NB4 (cell line): Measurements from ENCODE around the gene LIPA.
"Not testable (repeated sequence)": the region's sequence is repeated elsewhere in the genome, so short reads cannot be mapped to it uniquely, and the experiment has no call there.

ENCODE experiments used
- DNase-seq: peaks from one replicate; pipeline ENCODE4 v3.0.0; 2010; ENCODE audit warnings: low read depth
- H3K4me3 ChIP-seq: one replicate; pipeline ENCODE4 v1.5.1; 2011; ENCODE audit warnings: mild to moderate bottlenecking, low read depth, low read length, moderate library complexity
- CTCF ChIP-seq: IDR thresholded peaks from one replicate; pipeline ENCODE4 v1.5.1; 2012; ENCODE audit warnings: low read depth, low read length
- MAX ChIP-seq: IDR thresholded peaks from 2 replicates; pipeline ENCODE4 v1.6.1; 2011; ENCODE audit warnings: low read depth, low read length
- MYC ChIP-seq: IDR thresholded peaks from 2 replicates; pipeline ENCODE4 v1.6.1; 2011; ENCODE audit warnings: low read depth, low read length
- POLR2A ChIP-seq: IDR thresholded peaks from 2 replicates; pipeline ENCODE4 v1.6.1; 2011; ENCODE audit warnings: mild to moderate bottlenecking; ENCODE audit not compliant: insufficient read length; ENCODE audit errors: extremely low read depth

Gene LIPA

GRCh38 chr10:89182894-89183293 is 68.7 kb downstream of the LIPA start:
- DNase-seq = no peak
- TF ChIP-seq MYC (no peak), POLR2A (no peak), MAX (no peak), CTCF (no peak)
- no peak overlapping the region for H3K4me3 ChIP-seq

- H3K4me3 ChIP-seq = no peak overlapping the region
- no peak for TF ChIP-seq MAX
- no peak for TF ChIP-seq MYC
- DNase-seq = no peak
These were observed 75.8 kb downstream of the LIPA start for GRCh38 chr10:89175816-89176215.

- TF ChIP-seq MYC = no peak
- no peak for TF ChIP-seq CTCF
- no peak for TF ChIP-seq POLR2A
- DNase-seq = no peak
- no peak overlapping the region for H3K4me3 ChIP-seq
These were observed 78.5 kb downstream of the LIPA start for GRCh38 chr10:89173075-89173474.

- DNase-seq = no peak
- TF ChIP-seq MYC = no peak
- TF ChIP-seq POLR2A = no peak
- no peak for TF ChIP-seq CTCF
- TF ChIP-seq MAX = no peak
- H3K4me3 ChIP-seq = no peak overlapping the region
These were observed 79.6 kb downstream of the LIPA start for GRCh38 chr10:89171996-89172395.

GRCh38 chr10:89171263-89171872 is 80.2 kb downstream of the LIPA start:
- no peak for DNase-seq
- TF ChIP-seq POLR2A (no peak), MAX (no peak), CTCF (no peak), MYC (no peak)
- no peak overlapping the region for H3K4me3 ChIP-seq

- DNase-seq, H3K4me3 ChIP-seq: not testable (repeated sequence)
These were observed 83.1 kb downstream of the LIPA start for GRCh38 chr10:89168354-89168900.

GRCh38 chr10:89167915-89168314 is 83.7 kb downstream of the LIPA start:
- no peak overlapping the region for H3K4me3 ChIP-seq
- TF ChIP-seq POLR2A (no peak), CTCF (no peak), MAX (no peak), MYC (no peak)
- no peak for DNase-seq
